ENCODE results near the gene SH3PXD2B. TPM values are rescaled to one million over a fixed set of nuclear protein-coding genes. Genes with fewer than 3 reads are reported as not detected.
A peak's percentile ranks its signal among the peaks of the same experiment; 100 is the strongest.

SH3PXD2B gene
- total RNA-seq, 1 donor from 2014 or later, result 81.1 TPM

- no peaks in the 10 kb centered on the region for H3K36me3 Mint-ChIP-seq (ENCODE audit: low read depth)
- H3K4me3 Mint-ChIP-seq (ENCODE audit: unreplicated experiment), result peak overlapping the region; percentile 88
- no peaks in the 10 kb centered on the region for H3K9me3 Mint-ChIP-seq (ENCODE audit: low read depth)
- H3K4me1 Mint-ChIP-seq (ENCODE audit: low read depth), result peaks cover 42% of the 10 kb centered on the region
- peak overlapping the region; percentile 91 for H3K27ac Mint-ChIP-seq (ENCODE audit: unreplicated experiment)
- H3K27me3 Mint-ChIP-seq (ENCODE audit: low read depth), result no peaks in the 10 kb centered on the region
- no peak for TF ChIP-seq CTCF (IDR thresholded peaks at IDR 0.05)
- no peak for DNase-seq (ENCODE audit: low spot score)
Observed at GRCh38 chr5:172284611-172284980, 169.7 kb downstream of the SH3PXD2B start.

- Mint-ChIP-seq H3K4me1 (ENCODE audit: low read depth) (peaks cover 44% of the 10 kb centered on the region), H3K4me3 (ENCODE audit: unreplicated experiment) (peak overlapping the region; percentile 88), H3K27ac (ENCODE audit: unreplicated experiment) (peak overlapping the region; percentile 91), H3K36me3 (ENCODE audit: low read depth) (no peaks in the 10 kb centered on the region), H3K9me3 (ENCODE audit: low read depth) (no peaks in the 10 kb centered on the region), H3K27me3 (ENCODE audit: low read depth) (no peaks in the 10 kb centered on the region)
- no peak for TF ChIP-seq CTCF (IDR thresholded peaks at IDR 0.05)
- no peak for DNase-seq (ENCODE audit: low spot score)
Observed at GRCh38 chr5:172283862-172284610, 170.3 kb downstream of the SH3PXD2B start.

GRCh38 chr5:172283020-172283861 lies 171.1 kb downstream of the SH3PXD2B start, which contains the start of gene UBTD2:
TSS of gene UBTD2 (minus strand) at chr5:172283764. CDS start at chr5:172283665, 99 bp downstream.
- TF ChIP-seq CTCF (IDR thresholded peaks at IDR 0.05), result peak; percentile 80
- Mint-ChIP-seq H3K4me3 (ENCODE audit: unreplicated experiment) (peak within 1 kb of the TSS; percentile 90), H3K27me3 (ENCODE audit: low read depth) (no peaks in the 10 kb centered on the region), H3K36me3 (ENCODE audit: low read depth) (no peaks in the 10 kb centered on the region), H3K27ac (ENCODE audit: unreplicated experiment) (peak within 1 kb of the TSS; percentile 95), H3K9me3 (ENCODE audit: low read depth) (no peaks in the 10 kb centered on the region), H3K4me1 (ENCODE audit: low read depth) (peaks cover 44% of the 10 kb centered on the region)
- no peak for DNase-seq (ENCODE audit: low spot score)

GRCh38 chr5:172282272-172283019 lies 171.9 kb downstream of the SH3PXD2B start:
- peak overlapping the region; percentile 90 for H3K4me3 Mint-ChIP-seq (ENCODE audit: unreplicated experiment)
- DNase-seq (ENCODE audit: low spot score), result no peak
- peak overlapping the region; percentile 95 for H3K27ac Mint-ChIP-seq (ENCODE audit: unreplicated experiment)

More at GRCh38 chr5:172282272-172283019, 171.9 kb downstream of the SH3PXD2B start:
- no peak for TF ChIP-seq CTCF (IDR thresholded peaks at IDR 0.05)
- H3K4me1 Mint-ChIP-seq (ENCODE audit: low read depth), result peaks cover 50% of the 10 kb centered on the region
- H3K9me3 Mint-ChIP-seq (ENCODE audit: low read depth), result no peaks in the 10 kb centered on the region
- H3K36me3 Mint-ChIP-seq (ENCODE audit: low read depth), result peaks cover 2% of the 10 kb centered on the region
- H3K27me3 Mint-ChIP-seq (ENCODE audit: low read depth), result no peaks in the 10 kb centered on the region
